Upper lobe of left lung (tissue), 4 donors: ENCODE results near the gene ZHX3.

Experiments
- EP300 ChIP-seq, 4 donors: sonication (generic); formaldehyde crosslinking; IDR thresholded peaks; one replicate each; pipeline ENCODE4 v1.5.1; 2017; ENCODE audit warnings: antibody characterized with exemption in 4 of 4, control low read depth in 2 of 4
- POLR2A ChIP-seq, 4 donors: fragments of 450-650 bp; IDR thresholded peaks; one replicate each; pipeline ENCODE4 v1.5.1; 2016 to 2017; ENCODE audit warnings: antibody characterized with exemption in 4 of 4, mild to moderate bottlenecking in 2 of 4
- POLR2AphosphoS5 ChIP-seq, 2 donors: sonication (generic); formaldehyde crosslinking; IDR thresholded peaks; one replicate each; pipeline ENCODE4 v1.5.1; 2017; ENCODE audit warnings: antibody characterized with exemption in 2 of 2
- TF ChIP-seq, protein P1 (sequence below), 6 experiments: fragments of 450-650 bp in 4 of 6; fragments of 200-600 bp in 2 of 6; sonication (generic) in 2 of 6; IDR thresholded peaks; one replicate each; pipeline ENCODE4 v1.5.1; 2016 to 2019; ENCODE audit warnings: antibody characterized with exemption in 6 of 6

DNA sequence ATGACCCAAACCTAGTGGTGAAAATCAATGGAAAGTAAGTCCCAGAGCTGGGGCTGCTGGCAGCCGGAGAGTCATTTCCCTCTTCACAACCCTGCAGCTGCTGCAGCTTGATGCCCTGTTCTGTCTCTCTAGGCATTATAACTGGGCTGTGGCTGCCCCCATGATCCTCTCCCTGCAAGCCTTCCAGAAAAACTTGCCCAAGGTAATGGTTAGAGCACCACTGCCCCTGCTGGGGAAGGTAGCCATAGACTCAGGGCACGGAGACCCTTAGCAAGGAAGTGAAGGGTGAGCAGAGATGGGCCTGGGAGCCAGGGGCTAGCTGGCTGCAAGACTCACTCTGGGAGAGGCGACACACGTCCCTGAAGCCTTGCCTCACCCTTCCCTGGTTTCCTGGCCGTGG, 35.1 kb upstream of the ZHX3 start:
- TF ChIP-seq, protein P1, sequence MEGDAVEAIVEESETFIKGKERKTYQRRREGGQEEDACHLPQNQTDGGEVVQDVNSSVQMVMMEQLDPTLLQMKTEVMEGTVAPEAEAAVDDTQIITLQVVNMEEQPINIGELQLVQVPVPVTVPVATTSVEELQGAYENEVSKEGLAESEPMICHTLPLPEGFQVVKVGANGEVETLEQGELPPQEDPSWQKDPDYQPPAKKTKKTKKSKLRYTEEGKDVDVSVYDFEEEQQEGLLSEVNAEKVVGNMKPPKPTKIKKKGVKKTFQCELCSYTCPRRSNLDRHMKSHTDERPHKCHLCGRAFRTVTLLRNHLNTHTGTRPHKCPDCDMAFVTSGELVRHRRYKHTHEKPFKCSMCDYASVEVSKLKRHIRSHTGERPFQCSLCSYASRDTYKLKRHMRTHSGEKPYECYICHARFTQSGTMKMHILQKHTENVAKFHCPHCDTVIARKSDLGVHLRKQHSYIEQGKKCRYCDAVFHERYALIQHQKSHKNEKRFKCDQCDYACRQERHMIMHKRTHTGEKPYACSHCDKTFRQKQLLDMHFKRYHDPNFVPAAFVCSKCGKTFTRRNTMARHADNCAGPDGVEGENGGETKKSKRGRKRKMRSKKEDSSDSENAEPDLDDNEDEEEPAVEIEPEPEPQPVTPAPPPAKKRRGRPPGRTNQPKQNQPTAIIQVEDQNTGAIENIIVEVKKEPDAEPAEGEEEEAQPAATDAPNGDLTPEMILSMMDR (IDR thresholded peaks at IDR 0.05), result no peak
- TF ChIP-seq POLR2A (IDR thresholded peaks at IDR 0.05) (no peak), EP300 (IDR thresholded peaks at IDR 0.05) (no peak), POLR2AphosphoS5 (IDR thresholded peaks at IDR 0.05) (no peak)
